Subcutaneous abdominal adipose tissue (tissue), 5 donors: ENCODE measurements around the gene GABRR3.

Source experiments
- H3K27ac ChIP-seq: one replicate; pipeline ENCODE4 v1.7.0; 2013; ENCODE audit warnings: low read depth, mild to moderate bottlenecking, inconsistent platforms, low read length, moderate library complexity
- H3K27me3 ChIP-seq, 5 donors: one replicate each; pipeline ENCODE4 v1.7.0; 2013; ENCODE audit warnings: low read length in 5 of 5, inconsistent platforms in 1 of 5; ENCODE audit not compliant: control insufficient read depth in 5 of 5, insufficient read depth in 4 of 5
- H3K36me3 ChIP-seq, 5 donors: one replicate each; pipeline ENCODE4 v1.7.0; 2013; ENCODE audit warnings: low read length in 5 of 5; ENCODE audit not compliant: control insufficient read depth in 5 of 5, insufficient read depth in 5 of 5
- H3K4me1 ChIP-seq, 5 donors: one replicate each; pipeline ENCODE4 v1.7.0; 2013; ENCODE audit warnings: low read length in 5 of 5, mild to moderate bottlenecking in 3 of 5, moderate library complexity in 1 of 5; ENCODE audit not compliant: control insufficient read depth in 5 of 5, insufficient read depth in 5 of 5
- H3K4me3 ChIP-seq, 5 donors: one replicate each; pipeline ENCODE4 v1.7.0; 2013; ENCODE audit warnings: low read length in 5 of 5, low read depth in 1 of 5
- H3K9ac ChIP-seq, 5 donors: one replicate each; pipeline ENCODE4 v1.7.0; 2013; ENCODE audit warnings: low read length in 5 of 5, mild to moderate bottlenecking in 4 of 5, moderate library complexity in 3 of 5
- H3K9me3 ChIP-seq, 5 donors: one replicate each; pipeline ENCODE4 v1.7.0; 2013; ENCODE audit warnings: low read length in 5 of 5; ENCODE audit not compliant: control insufficient read depth in 5 of 5
- donor health status: healthy.
- donor health status: healthy.
- donor health status: healthy.
- donor health status: healthy.
- donor health status: healthy.

Gene GABRR3

DNA sequence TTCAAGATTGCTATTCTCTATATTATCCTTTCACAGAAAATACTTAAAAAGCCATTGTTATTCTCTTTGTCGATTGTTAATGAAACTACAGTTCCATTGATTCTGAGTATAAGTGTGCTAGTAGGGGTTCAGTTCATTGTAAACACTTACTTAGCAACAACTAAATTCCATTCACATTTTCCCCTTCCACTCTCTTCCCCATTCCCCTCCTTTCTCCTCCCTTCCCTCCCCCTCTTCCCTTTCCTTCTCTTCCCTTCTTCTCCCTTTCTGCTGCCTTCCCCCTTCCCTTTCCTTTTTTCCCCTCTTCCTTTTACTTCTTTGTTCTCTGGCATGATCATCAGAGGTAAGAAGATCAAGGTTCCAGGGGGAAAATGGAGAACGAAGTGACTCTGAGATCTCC, 41.6 kb downstream of the GABRR3 start:
- H3K9ac ChIP-seq, result no peak overlapping the region
- no peaks in the 10 kb centered on the region for H3K9me3 ChIP-seq
- no peaks in the 10 kb centered on the region for H3K4me1 ChIP-seq
- no peak overlapping the region for H3K4me3 ChIP-seq
- no peak overlapping the region for H3K27ac ChIP-seq
- peaks cover 0 to 4% (median 0%) of the 10 kb centered on the region in 5 donors for H3K27me3 ChIP-seq
- H3K36me3 ChIP-seq, result no peaks in the 10 kb centered on the region

DNA sequence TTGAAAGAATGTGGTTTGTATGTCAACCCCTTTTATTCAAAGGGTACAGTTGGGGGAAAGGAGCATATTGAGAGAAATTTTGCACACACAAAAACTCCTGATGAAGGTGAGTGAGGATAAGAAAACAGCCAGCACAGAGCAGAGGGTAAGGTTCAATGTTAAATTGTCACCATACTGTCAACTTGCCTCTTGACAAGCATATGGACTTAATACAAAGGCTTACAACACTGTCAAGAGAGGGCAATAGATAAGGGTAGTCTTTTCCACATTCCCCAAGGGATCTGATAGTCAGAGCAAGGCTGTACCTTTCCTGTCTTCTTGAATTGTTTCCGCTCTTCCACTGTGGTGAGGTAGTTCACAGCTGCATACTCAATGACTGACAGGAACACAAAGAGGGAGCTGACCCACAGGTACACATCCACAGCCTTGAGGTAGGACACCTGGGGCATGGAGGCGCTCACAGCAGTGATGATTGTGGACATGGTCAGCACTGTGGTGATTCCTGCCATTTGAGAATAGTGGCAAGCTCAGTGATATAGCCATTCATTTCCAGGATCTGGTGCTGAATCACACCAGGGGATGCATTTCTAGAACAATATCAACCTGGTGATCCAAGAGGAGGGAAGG, 42.5 kb downstream of the GABRR3 start:
- Histone ChIP-seq H3K36me3 (no peaks in the 10 kb centered on the region), H3K9ac (no peak overlapping the region), H3K4me1 (no peaks in the 10 kb centered on the region), H3K9me3 (no peaks in the 10 kb centered on the region), H3K27ac (no peak overlapping the region), H3K4me3 (no peak overlapping the region), H3K27me3 (peaks cover 0 to 4% (median 0%) of the 10 kb centered on the region in 5 donors)

DNA sequence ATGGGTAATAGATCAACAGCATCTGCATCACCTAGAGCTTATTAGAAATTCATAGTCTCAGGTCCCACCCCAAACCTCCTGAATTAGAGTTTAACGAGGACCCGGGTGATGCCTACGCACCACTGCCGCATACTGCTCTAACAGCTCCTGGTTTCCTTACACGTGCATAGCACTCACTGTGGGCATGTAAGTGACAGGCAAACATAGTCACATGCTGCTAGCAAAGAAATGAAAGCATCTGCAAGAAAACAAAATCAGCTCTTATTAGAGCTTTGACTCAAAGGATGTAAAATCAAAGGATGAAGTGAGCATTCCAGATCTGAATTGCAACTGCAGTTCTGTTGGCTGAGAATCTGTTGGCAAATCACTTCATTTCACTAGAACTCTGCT, 43.8 kb downstream of the GABRR3 start:
- H3K27me3 ChIP-seq, result peaks cover 0 to 4% (median 0%) of the 10 kb centered on the region in 5 donors
- H3K27ac ChIP-seq, result no peak overlapping the region
- H3K9me3 ChIP-seq, result no peaks in the 10 kb centered on the region
- H3K9ac ChIP-seq, result no peak overlapping the region
- H3K36me3 ChIP-seq, result no peaks in the 10 kb centered on the region
- no peak overlapping the region for H3K4me3 ChIP-seq
- no peaks in the 10 kb centered on the region for H3K4me1 ChIP-seq

DNA sequence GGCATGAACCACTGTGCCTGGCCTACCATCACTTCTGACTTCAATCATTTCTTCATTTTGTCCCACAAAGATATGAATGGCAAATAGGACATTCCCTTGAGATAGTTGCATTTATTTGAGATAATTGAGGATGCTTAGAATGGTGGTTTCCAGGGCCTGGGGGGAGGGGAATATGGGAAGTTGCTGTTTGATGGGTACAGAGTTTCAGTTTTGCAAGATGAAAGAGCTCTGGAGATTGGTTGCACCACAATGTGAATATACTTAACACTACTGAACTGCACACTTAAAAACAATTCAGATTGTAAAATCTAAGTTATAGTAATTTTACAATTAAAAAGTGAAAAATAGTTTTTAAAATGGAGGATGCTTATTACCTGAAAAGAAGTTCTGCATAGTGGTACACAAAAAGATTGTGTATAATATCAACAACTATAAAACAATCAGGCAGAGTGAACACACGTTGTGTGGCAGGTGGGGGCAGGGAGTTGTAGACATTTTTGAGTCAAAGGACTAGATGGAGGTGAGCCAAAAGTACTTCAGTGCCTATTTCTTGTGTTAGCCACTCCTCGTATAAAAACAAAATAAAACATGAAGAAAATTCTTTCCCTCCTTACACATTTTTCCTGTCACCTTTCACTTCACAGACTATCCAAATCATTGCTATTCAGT, 44.4 kb downstream of the GABRR3 start:
- no peak overlapping the region for H3K9ac ChIP-seq
- peaks cover 0 to 4% (median 0%) of the 10 kb centered on the region in 5 donors for H3K27me3 ChIP-seq
- no peaks in the 10 kb centered on the region for H3K36me3 ChIP-seq
- no peak overlapping the region for H3K4me3 ChIP-seq
- no peaks in the 10 kb centered on the region for H3K4me1 ChIP-seq
- H3K27ac ChIP-seq, result no peak overlapping the region
- H3K9me3 ChIP-seq, result no peaks in the 10 kb centered on the region

DNA sequence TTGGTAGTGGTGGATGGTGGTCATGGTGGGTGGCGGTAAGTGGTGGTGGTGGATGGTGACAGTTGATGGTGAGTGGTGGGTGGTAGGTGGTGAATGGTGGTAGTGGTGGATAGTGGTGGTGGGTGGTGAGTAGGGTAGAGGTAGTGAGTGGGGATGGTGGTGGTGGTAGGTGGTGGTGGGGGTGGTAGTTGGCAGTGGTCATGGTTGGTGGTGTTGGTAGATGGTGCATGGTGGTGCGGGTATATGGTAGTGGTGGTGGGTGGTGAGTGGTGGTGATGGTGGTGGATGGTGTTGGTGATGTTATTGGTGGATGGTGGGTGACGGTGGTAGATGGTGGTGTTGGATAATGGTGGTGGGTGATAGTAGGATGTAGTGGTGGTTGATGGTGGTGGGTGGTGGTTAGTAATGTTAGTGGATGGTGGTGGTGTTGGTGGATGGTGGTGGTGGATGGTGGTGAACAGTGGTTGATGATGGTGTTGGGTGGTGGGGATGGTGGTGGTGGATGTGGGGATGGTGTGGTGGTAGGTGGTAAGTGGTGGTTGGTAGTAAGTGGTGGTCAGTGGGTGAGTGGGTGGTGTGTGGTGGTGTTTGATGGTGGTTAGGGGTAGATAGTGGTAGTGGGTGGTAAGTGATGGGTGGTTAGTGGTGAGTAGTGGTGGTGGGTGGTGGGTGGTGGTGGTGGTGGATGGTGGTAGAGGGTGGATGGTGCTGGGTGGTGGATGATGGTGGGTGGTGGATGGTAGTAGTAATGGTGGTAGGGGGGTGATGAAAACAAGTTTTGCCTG, 46.1 kb downstream of the GABRR3 start:
- Histone ChIP-seq H3K9me3 (no peaks in the 10 kb centered on the region), H3K27me3 (peaks cover 0 to 4% (median 0%) of the 10 kb centered on the region in 5 donors), H3K36me3 (no peaks in the 10 kb centered on the region), H3K27ac (no peak overlapping the region), H3K9ac (no peak overlapping the region), H3K4me3 (no peak overlapping the region), H3K4me1 (peaks cover 0 to 3% (median 2%) of the 10 kb centered on the region in 5 donors)

DNA sequence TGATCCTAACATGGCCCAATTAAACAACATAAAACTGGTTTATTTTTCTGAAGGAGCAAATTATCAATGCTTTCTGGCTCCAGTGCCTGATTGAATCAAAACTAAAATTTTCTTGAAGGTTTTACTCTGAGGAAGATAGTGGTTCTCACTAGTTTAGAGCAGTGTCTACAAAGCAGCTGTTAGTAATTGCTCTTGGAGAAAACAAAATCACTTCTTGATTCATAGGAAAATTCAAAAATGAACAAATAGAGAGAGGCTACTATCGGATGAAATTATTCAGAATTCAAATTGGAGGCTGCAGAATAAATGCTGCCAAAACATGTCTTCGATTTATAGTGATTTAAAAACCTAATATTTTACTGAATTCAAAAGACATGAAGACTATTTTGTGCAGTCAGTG, 47.8 kb downstream of the GABRR3 start:
- Histone ChIP-seq H3K27ac (no peak overlapping the region), H3K9me3 (no peaks in the 10 kb centered on the region), H3K27me3 (no peaks in the 10 kb centered on the region), H3K4me1 (peaks cover 0 to 9% (median 7%) of the 10 kb centered on the region in 5 donors), H3K9ac (no peak overlapping the region), H3K36me3 (no peaks in the 10 kb centered on the region), H3K4me3 (no peak overlapping the region)

DNA sequence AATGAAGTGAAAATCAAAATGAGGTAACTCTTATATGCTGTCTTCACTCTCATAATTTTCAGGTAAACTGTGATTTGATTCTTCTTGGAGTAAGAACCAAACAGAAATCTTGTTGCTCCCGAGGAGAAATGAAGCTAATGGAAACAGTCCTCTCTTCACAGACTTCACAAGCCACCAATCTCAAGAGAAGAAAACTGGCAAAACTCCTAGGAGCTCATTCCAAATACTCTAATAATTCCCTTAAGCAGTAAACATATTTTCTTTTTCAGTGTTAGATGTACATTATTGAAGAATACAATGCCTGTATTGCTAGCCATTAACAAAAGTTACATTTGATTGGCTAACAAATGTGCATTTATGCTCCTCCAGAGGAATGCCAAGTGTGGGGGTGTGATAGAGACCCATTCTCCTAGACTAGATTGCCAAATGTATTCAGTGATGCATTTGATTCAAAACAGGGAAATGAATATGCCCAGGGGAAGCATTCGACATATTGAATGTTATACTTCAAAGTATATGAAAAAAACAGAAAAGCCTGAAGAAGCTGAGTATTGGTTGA, 51.1 kb downstream of the GABRR3 start:
- H3K4me3 ChIP-seq, result no peak overlapping the region
- H3K36me3 ChIP-seq, result no peaks in the 10 kb centered on the region

DNA sequence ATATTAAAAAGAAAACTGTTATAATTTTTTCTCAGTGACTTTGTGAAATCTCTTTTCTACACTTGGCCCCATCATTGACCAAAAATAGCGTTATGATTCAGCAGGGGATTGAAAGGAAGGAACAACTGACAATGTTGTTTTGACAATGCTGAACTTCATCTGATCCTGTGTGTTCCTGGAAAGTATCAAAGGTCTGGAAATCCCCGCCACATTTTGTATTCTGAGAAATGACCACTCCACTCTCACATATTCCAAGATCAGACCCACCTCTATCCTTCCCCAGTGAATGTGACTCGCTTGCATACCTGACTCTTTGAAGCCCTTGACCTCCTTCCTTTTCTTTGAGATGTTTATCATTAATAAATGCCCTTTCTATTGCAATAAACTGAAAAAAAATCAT, 53.2 kb downstream of the GABRR3 start:
- Histone ChIP-seq H3K4me1 (peaks cover 0 to 15% (median 11%) of the 10 kb centered on the region in 5 donors), H3K27ac (peak overlapping the region; percentile 9), H3K9me3 (no peaks in the 10 kb centered on the region), H3K27me3 (no peaks in the 10 kb centered on the region), H3K36me3 (no peaks in the 10 kb centered on the region), H3K9ac (no peak overlapping the region), H3K4me3 (no peak overlapping the region)

More for the DNA sequence above, 51.1 kb downstream of the GABRR3 start:
- no peak overlapping the region for H3K27ac ChIP-seq
- H3K9ac ChIP-seq, result no peak overlapping the region
- peaks cover 0 to 15% (median 11%) of the 10 kb centered on the region in 5 donors for H3K4me1 ChIP-seq
- no peaks in the 10 kb centered on the region for H3K9me3 ChIP-seq
- no peaks in the 10 kb centered on the region for H3K27me3 ChIP-seq

DNA sequence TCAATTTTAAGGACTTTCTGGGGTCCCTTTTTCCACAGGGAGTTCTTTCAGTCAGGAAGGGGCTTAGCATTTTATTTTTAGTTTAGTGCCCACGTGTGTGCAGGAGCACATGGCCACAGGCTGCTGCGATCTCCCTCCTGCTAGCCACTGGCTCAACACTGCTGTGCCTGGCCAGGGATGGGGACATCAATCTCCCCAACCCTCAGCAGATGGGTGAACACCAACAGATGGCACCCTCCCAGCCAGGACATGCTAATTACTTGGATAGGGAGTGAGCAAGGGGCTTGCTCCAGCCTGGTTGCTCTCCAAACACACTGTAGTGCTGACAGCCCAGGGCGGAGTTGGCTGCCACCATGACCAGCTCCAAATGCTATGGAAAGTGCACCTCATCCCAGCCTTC, 55.5 kb downstream of the GABRR3 start:
- H3K9ac ChIP-seq, result no peak overlapping the region
- H3K27ac ChIP-seq, result no peak overlapping the region
- H3K27me3 ChIP-seq, result no peaks in the 10 kb centered on the region

DNA sequence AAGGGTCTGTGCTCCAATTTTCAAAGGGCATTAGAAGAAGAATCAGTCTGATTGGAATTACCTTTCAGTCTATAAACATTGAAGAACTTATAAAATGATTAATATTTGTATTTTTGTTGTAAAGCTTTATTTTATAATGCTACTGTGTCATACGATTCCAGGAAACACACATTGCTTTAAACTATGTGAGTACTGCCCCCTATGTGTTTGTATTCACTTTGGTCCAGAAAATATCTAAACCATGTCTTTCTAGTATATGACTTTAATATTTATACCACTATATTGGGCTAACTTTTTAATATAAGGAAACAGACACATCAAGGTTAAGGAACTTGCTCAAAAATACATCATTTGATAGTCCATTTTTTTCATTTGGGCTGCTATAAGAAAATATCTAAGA, 59.6 kb downstream of the GABRR3 start:
- Histone ChIP-seq H3K9me3 (no peaks in the 10 kb centered on the region), H3K27ac (no peak overlapping the region), H3K4me3 (no peak overlapping the region), H3K27me3 (no peaks in the 10 kb centered on the region), H3K9ac (no peak overlapping the region), H3K4me1 (peaks cover 0 to 17% (median 15%) of the 10 kb centered on the region in 5 donors), H3K36me3 (no peaks in the 10 kb centered on the region)

More for the DNA sequence above, 55.5 kb downstream of the GABRR3 start:
- no peaks in the 10 kb centered on the region for H3K36me3 ChIP-seq
- H3K4me3 ChIP-seq, result no peak overlapping the region
- no peaks in the 10 kb centered on the region for H3K9me3 ChIP-seq
- peaks cover 0 to 15% (median 11%) of the 10 kb centered on the region in 5 donors for H3K4me1 ChIP-seq
